Measurements from ENCODE around the gene DUS4L. TPM values are rescaled to one million over a fixed set of nuclear protein-coding genes. Genes with fewer than 3 reads are reported as not detected.

DUS4L gene
- total RNA-seq, 4 donors from 2014 or later = 4.1 to 9.2 (median 7.7) TPM

DNA sequence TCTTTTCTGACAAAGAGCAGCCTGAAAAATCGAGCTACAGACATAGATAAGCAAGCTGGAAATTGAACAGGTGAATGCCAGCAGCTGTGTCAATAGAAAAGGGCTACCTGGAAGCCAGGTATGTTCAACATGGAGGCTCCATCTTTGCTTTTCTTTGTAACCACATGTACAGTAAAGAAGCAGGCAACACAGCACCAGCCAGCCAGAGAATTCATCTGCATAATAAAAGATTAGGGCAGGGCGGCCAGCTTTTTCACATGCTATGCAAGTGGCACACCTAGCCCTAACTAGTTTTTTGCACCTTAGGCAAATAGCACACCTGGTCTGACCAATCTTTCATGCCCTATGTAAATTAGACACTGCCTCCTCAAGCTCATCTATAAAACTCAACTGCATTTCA, 25.8 kb upstream of the DUS4L start:
- no peak for DNase-seq
- no peaks in the 10 kb centered on the region for H3K4me1 ChIP-seq
- no peak overlapping the region for H3K4me3 ChIP-seq
- H3K9me3 ChIP-seq = peaks cover 0 to 3% (median 0%) of the 10 kb centered on the region in 4 donors
- H3K27me3 ChIP-seq = no peaks in the 10 kb centered on the region
- H3K27ac ChIP-seq = no peak overlapping the region
- TF ChIP-seq POLR2A (IDR thresholded peaks at IDR 0.05) = no peak
- no peak for TF ChIP-seq CTCF (IDR thresholded peaks at IDR 0.05)
- peaks cover 0 to 14% (median 0%) of the 10 kb centered on the region in 3 donors for H3K36me3 ChIP-seq

- Histone ChIP-seq H3K4me1 (no peaks in the 10 kb centered on the region), H3K9me3 (peaks cover 0 to 5% (median 0%) of the 10 kb centered on the region in 4 donors), H3K36me3 (peaks cover 0 to 52% (median 0%) of the 10 kb centered on the region in 3 donors), H3K27me3 (no peaks in the 10 kb centered on the region), H3K27ac (no peak overlapping the region), H3K4me3 (no peak overlapping the region)
- DNase-seq = no peak
- no peak for TF ChIP-seq POLR2A (IDR thresholded peaks at IDR 0.05)
- no peak for TF ChIP-seq CTCF (IDR thresholded peaks at IDR 0.05)
Observed at GRCh38 chr7:107543338-107543993, 20.3 kb upstream of the DUS4L start.

GRCh38 chr7:107544848-107545591, 18.8 kb upstream of the DUS4L start:
- H3K27me3 ChIP-seq = no peaks in the 10 kb centered on the region
- peaks cover 0 to 5% (median 0%) of the 10 kb centered on the region in 4 donors for H3K9me3 ChIP-seq
- H3K27ac ChIP-seq = no peak overlapping the region
- TF ChIP-seq CTCF (IDR thresholded peaks at IDR 0.05) = no peak
- no peak for TF ChIP-seq POLR2A (IDR thresholded peaks at IDR 0.05)
- no peaks in the 10 kb centered on the region for H3K4me1 ChIP-seq
- no peak for DNase-seq
- H3K36me3 ChIP-seq = peaks cover 0 to 46% (median 0%) of the 10 kb centered on the region in 3 donors
- H3K4me3 ChIP-seq = no peak overlapping the region

GRCh38 chr7:107551936-107552335, 11.8 kb upstream of the DUS4L start:
- no peaks in the 10 kb centered on the region for H3K27me3 ChIP-seq
- H3K9me3 ChIP-seq = no peaks in the 10 kb centered on the region
- no peak for DNase-seq
- no peak for TF ChIP-seq CTCF (IDR thresholded peaks at IDR 0.05)
- no peak for TF ChIP-seq POLR2A (IDR thresholded peaks at IDR 0.05)
- H3K4me3 ChIP-seq = no peak overlapping the region
- H3K4me1 ChIP-seq = no peaks in the 10 kb centered on the region
- no peak overlapping the region for H3K27ac ChIP-seq
- peaks cover 0 to 44% (median 0%) of the 10 kb centered on the region in 3 donors for H3K36me3 ChIP-seq

GRCh38 chr7:107555893-107556292, 7.9 kb upstream of the DUS4L start:
- H3K27me3 ChIP-seq = no peaks in the 10 kb centered on the region
- H3K4me1 ChIP-seq = peaks cover 0 to 9% (median 0%) of the 10 kb centered on the region in 4 donors
- H3K9me3 ChIP-seq = no peaks in the 10 kb centered on the region
- TF ChIP-seq POLR2A (IDR thresholded peaks at IDR 0.05) (no peak), CTCF (IDR thresholded peaks at IDR 0.05) (no peak)
- peaks cover 0 to 47% (median 0%) of the 10 kb centered on the region in 3 donors for H3K36me3 ChIP-seq
- no peak overlapping the region for H3K27ac ChIP-seq
- DNase-seq = no peak
- no peak overlapping the region for H3K4me3 ChIP-seq

Data from Peyer's patch (tissue), 4 donors.